HCT116 (cell line): Measurements from ENCODE around the gene ERVH48-1. TPM values are rescaled to one million over a fixed set of nuclear protein-coding genes. Genes with fewer than 3 reads are reported as not detected.
"Not testable (repeated sequence)": the region's sequence is repeated elsewhere in the genome, so short reads cannot be mapped to it uniquely, and the experiment has no call there.

Experiments used
- ATAC-seq: fragments of 200-7000 bp; cut with Tn5 transposase; 2 replicates; pipeline ENCODE4 v1.9.1; 2020; ENCODE audit warnings: mild to moderate bottlenecking, moderate library complexity
- BruUV-seq: library from RNA; stranded (reverse); fragments of 400-500 nt; replicated peaks from 2 replicates; lab custom pipeline; 2021; lab: Mats Ljungman, UMichigan
- CTCF ChIA-PET: fragments of 300-600 bp; sonication (Branson Sonifier 250); formaldehyde crosslinking; loops from one replicate; lab custom pipeline; 2021; ENCODE audit warnings: antibody characterized with exemption; lab: Charles Lee
- POLR2A ChIA-PET: fragments of 300-600, 350-600 bp; sonication (Branson Sonifier 250); formaldehyde crosslinking; loops from one replicate; lab custom pipeline; 2021; ENCODE audit warnings: antibody characterized with exemption; lab: Charles Lee
- RAD21 ChIA-PET, 2 experiments: fragments of 300-600 bp; sonication (Branson Sonifier 250); formaldehyde crosslinking; loops; one replicate each; lab custom pipeline; 2023; ENCODE audit warnings: low total read pairs in 2 of 2; ENCODE audit not compliant: uncharacterized antibody in 2 of 2, unreplicated experiment in 2 of 2, low non-redundant PET in 1 of 2; lab: Charles Lee
- DNase-seq: peaks from one replicate; pipeline ENCODE4 v3.0.0-alpha.2; 2010; ENCODE audit warnings: low read depth, low spot score
- H2AFZ ChIP-seq: fragments of 200-600 bp; shearing (Covaris generic), sonication (generic); 2 replicates; pipeline ENCODE4 v1.6.1; 2017; ENCODE audit warnings: low read depth, mixed run types, mixed read lengths, antibody characterized with exemption, low read length; ENCODE audit not compliant: poor library complexity, severe bottlenecking
- H3K27ac ChIP-seq: 2 replicates; pipeline ENCODE4 v1.5.1; 2012; ENCODE audit warnings: low read depth, low read length
- H3K27me3 ChIP-seq: fragments of 200-600 bp; sonication (generic); 2 replicates; pipeline ENCODE4 v1.6.1; 2016; ENCODE audit warnings: mixed run types, low read length, mixed read lengths; ENCODE audit not compliant: insufficient read depth
- H3K36me3 ChIP-seq, 2 experiments: fragments of 200-500 bp in 1 of 2; fragments of 200-600 bp in 1 of 2; sonication (Bioruptor generic) in 1 of 2; sonication (generic) in 1 of 2; 2 replicates each; pipeline versions ENCODE4 v1.5.1 to v1.6.1; 2014 to 2016; ENCODE audit warnings: low read length in 2 of 2, inconsistent platforms in 1 of 2, mixed read lengths in 1 of 2, mixed run types in 1 of 2; ENCODE audit not compliant: insufficient read depth in 2 of 2, control insufficient read depth in 1 of 2
- H3K4me1 ChIP-seq, 2 experiments: fragments of 200-600 bp in 1 of 2; sonication (generic) in 1 of 2; 2 replicates each; pipeline versions ENCODE4 v1.5.1 to v1.6.1; 2012 to 2017; ENCODE audit warnings: low read length in 2 of 2, inconsistent platforms in 1 of 2, mild to moderate bottlenecking in 1 of 2, mixed read lengths in 1 of 2, mixed run types in 1 of 2, moderate library complexity in 1 of 2; ENCODE audit not compliant: insufficient read depth in 2 of 2, control insufficient read depth in 1 of 2
- H3K4me2 ChIP-seq: fragments of 200-600 bp; sonication (generic); 2 replicates; pipeline ENCODE4 v1.6.1; 2017; ENCODE audit warnings: mixed run types, low read length, mixed read lengths
- H3K4me3 ChIP-seq, 2 experiments: fragments of 200-600 bp in 1 of 2; sonication (generic) in 1 of 2; replicated peaks in 1 of 2; 2 replicates each; pipeline ENCODE4 v1.5.1; 2011 to 2016; ENCODE audit warnings: low read length in 2 of 2, control low read depth in 1 of 2, low read depth in 1 of 2, mild to moderate bottlenecking in 1 of 2, mixed read lengths in 1 of 2, mixed run types in 1 of 2
- H3K79me2 ChIP-seq: fragments of 200-600 bp; sonication (generic); 2 replicates; pipeline ENCODE4 v1.6.1; 2017; ENCODE audit warnings: mild to moderate bottlenecking, mixed run types, low read length, moderate library complexity, mixed read lengths; ENCODE audit not compliant: insufficient read depth
- H3K9ac ChIP-seq: fragments of 200-600 bp; sonication (generic); 2 replicates; pipeline ENCODE4 v1.6.1; 2016; ENCODE audit warnings: low read length, mixed read lengths
- H3K9me2 ChIP-seq: fragments of 200-600 bp; sonication (generic), shearing (Covaris generic); 2 replicates; pipeline ENCODE4 v1.6.1; 2017; ENCODE audit warnings: mixed run types, mild to moderate bottlenecking, moderate library complexity; ENCODE audit not compliant: insufficient read depth
- H3K9me3 ChIP-seq, 2 experiments: fragments of 200-500 bp in 1 of 2; fragments of 200-600 bp in 1 of 2; sonication (Bioruptor generic) in 1 of 2; sonication (generic) in 1 of 2; 2 replicates each; pipeline ENCODE4 v1.6.1; 2014 to 2017; ENCODE audit warnings: low read length in 2 of 2, mixed read lengths in 2 of 2, inconsistent platforms in 1 of 2, low read depth in 1 of 2, mild to moderate bottlenecking in 1 of 2, mixed run types in 1 of 2, moderate library complexity in 1 of 2; ENCODE audit not compliant: control insufficient read depth in 1 of 2, insufficient read depth in 1 of 2
- H4K20me1 ChIP-seq: fragments of 200-600 bp; sonication (generic), shearing (Covaris generic); 2 replicates; pipeline ENCODE4 v1.6.1; 2017; ENCODE audit warnings: mixed run types, mild to moderate bottlenecking, moderate library complexity; ENCODE audit not compliant: insufficient read depth
- intact Hi-C: fragments of 100-400 bp; cut with micrococcal nuclease; formaldehyde crosslinking; loops from 2 replicates; pipeline ENCODE4 v1.10.0; 2022
- total RNA-seq: library from RNA; stranded (reverse); gene quantifications from one replicate; pipeline ENCODE4 v1.2.1, GENCODE V29; 2021; ENCODE audit not compliant: unreplicated experiment

ERVH48-1 gene
- total RNA-seq, 1 experiment from 2014 or later: not detected

GRCh38 chr21:42933973-42934372, 8.5 kb upstream of the ERVH48-1 start:
- H3K9me3 ChIP-seq, POLR2A ChIA-PET, H3K36me3 ChIP-seq, H3K79me2 ChIP-seq, DNase-seq, ATAC-seq, H3K9ac ChIP-seq, CTCF ChIA-PET, H2AFZ ChIP-seq, H3K4me1 ChIP-seq, H3K4me2 ChIP-seq, H3K27ac ChIP-seq, H3K4me3 ChIP-seq, RAD21 ChIA-PET, H3K27me3 ChIP-seq, H3K9me2 ChIP-seq, intact Hi-C loops, BruUV-seq, H4K20me1 ChIP-seq: not testable (repeated sequence)

- H3K9me3 ChIP-seq, CTCF ChIA-PET, POLR2A ChIA-PET, H3K4me1 ChIP-seq, ATAC-seq, H3K4me3 ChIP-seq, DNase-seq, H3K79me2 ChIP-seq, H3K27ac ChIP-seq, RAD21 ChIA-PET, H3K9ac ChIP-seq, intact Hi-C loops, H3K27me3 ChIP-seq, H2AFZ ChIP-seq, H3K4me2 ChIP-seq, H3K36me3 ChIP-seq, H3K9me2 ChIP-seq, H4K20me1 ChIP-seq, BruUV-seq: not testable (repeated sequence)
Observed at GRCh38 chr21:42933137-42933970, 7.9 kb upstream of the ERVH48-1 start.

GRCh38 chr21:42932378-42933136, 7.1 kb upstream of the ERVH48-1 start:
- H3K9ac ChIP-seq, CTCF ChIA-PET, H2AFZ ChIP-seq, H3K4me2 ChIP-seq, H3K4me3 ChIP-seq, ATAC-seq, BruUV-seq, intact Hi-C loops, H3K27me3 ChIP-seq, H3K36me3 ChIP-seq, H4K20me1 ChIP-seq, H3K9me2 ChIP-seq, H3K79me2 ChIP-seq, H3K9me3 ChIP-seq, RAD21 ChIA-PET, H3K27ac ChIP-seq, POLR2A ChIA-PET, H3K4me1 ChIP-seq, DNase-seq: not testable (repeated sequence)
